ENCODE measurements around the gene EMC9.
A peak's percentile ranks its signal among the peaks of the same experiment; 100 is the strongest.

EMC9 gene

DNA sequence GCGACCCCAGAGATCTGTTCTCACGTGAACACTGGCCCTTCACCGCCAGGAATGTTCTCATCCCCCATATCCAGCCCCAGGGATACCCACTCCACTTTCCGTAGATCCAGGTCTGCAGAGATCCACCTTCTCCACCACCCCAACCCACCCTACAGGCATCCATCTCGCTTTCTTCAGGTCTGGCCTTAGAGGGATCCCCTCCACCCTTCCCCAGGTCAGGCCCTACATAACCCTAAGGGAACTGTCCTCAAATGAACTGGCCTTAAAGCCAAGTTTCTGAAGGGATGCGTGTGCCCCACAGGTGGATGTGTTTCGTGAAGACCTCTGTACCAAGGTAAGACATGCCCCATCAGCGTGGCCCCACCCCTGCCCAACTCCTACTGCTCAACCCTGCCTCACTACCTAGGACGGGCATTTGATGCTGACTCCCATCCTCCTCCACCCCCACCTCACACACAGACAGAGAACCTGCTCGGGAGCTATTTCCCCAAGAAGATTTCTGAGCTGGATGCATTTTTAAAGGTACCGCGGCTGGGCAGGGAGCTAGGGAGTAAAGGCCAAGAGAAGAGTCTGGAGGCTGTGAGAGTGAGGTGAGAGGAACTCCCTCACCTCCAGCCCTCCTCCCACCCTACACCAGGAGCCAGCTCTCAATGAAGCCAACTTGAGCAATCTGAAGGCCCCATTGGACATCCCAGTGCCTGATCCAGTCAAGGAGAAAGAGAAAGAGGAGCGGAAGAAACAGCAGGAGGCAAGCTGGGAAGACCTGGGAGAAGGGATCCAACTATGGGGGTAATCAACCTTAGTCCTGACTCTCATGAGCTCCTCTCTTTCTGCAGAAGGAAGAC is 4.5 kb downstream of the EMC9 start:
- Histone ChIP-seq H3K27ac (ENCODE audit: insufficient read depth in 1 of 2, low read depth in 1 of 2, low read length in 2 of 2, poor library complexity in 1 of 2, severe bottlenecking in 2 of 2) (peak overlapping the region; percentile 58 to 83), H3K4me1 (ENCODE audit: control extremely low read depth in 1 of 4, control insufficient read depth in 4 of 4, insufficient read depth in 4 of 4, low read length in 3 of 4) (peaks cover 2 to 55% (median 38%) of the 10 kb centered on the region in 4 experiments), H3K9me3 (ENCODE audit: control extremely low read depth in 1 of 5, control insufficient read depth in 4 of 5, insufficient read depth in 2 of 5, low read depth in 1 of 5, low read length in 4 of 5) (no peaks in the 10 kb centered on the region), H3K4me3 (ENCODE audit: control insufficient read depth in 1 of 7, extremely low read depth in 1 of 7, insufficient read depth in 4 of 7, low read depth in 2 of 7, low read length in 6 of 7) (peak overlapping the region; percentile 71 to 96 (median 87)), H3K27me3 (replicated peaks in 2 of 5; ENCODE audit: control insufficient read depth in 4 of 5, insufficient read depth in 5 of 5, low read length in 4 of 5) (no peaks in the 10 kb centered on the region), H3K36me3 (ENCODE audit: control insufficient read depth in 4 of 4, insufficient read depth in 4 of 4, low read length in 3 of 4) (peaks cover 5 to 27% (median 16%) of the 10 kb centered on the region in 4 experiments)
- WGBS (ENCODE audit: insufficient coverage): 25% methylated on average over 8 of the region's 13 CpGs
- CTCF ChIA-PET: interaction anchor here (1.0 to 6.4 kb wide), 10 partner anchors 9 to 79 kb away, joined by 3 to 61 read pairs (median 7); partner anchors contain the start of genes DCAF11, IRF9, NRL and RNF31
- POLR2A ChIA-PET: interaction anchor here (0.7 to 2.0 kb wide), 5 partner anchors 10 to 55 kb away, joined by 3 to 10 read pairs (median 3); partner anchors contain the start of genes DCAF11, NRL, PSME2 and RNF31
- no peak for DNase-seq

GRCh38 chr14:24135834-24136683 is 5.3 kb downstream of the EMC9 start, which contains the start of gene PSME1:
TSS of gene PSME1 (plus strand) at chr14:24136194. CDS start at chr14:24136263, 69 bp downstream.
- no peaks in the 10 kb centered on the region for H3K27me3 ChIP-seq (replicated peaks in 2 of 5; ENCODE audit: control insufficient read depth in 4 of 5, insufficient read depth in 5 of 5, low read length in 4 of 5)
- H3K4me3 ChIP-seq (ENCODE audit: control insufficient read depth in 1 of 7, extremely low read depth in 1 of 7, insufficient read depth in 4 of 7, low read depth in 2 of 7, low read length in 6 of 7): peak within 1 kb of the TSS; percentile 71 to 96 (median 87)
- ChIA-PET CTCF (interaction anchor here (0.7 to 6.4 kb wide), 10 partner anchors 11 to 78 kb away, joined by 3 to 61 read pairs (median 6); partner anchors contain the start of genes DCAF11, IRF9, NRL and PSME2), POLR2A (interaction anchor here (0.7 to 1.5 kb wide), 5 partner anchors 11 to 26 kb away, joined by 3 to 10 read pairs (median 3); partner anchors contain the start of genes DCAF11, NRL, PSME2 and RNF31)
- H3K4me1 ChIP-seq (ENCODE audit: control extremely low read depth in 1 of 4, control insufficient read depth in 4 of 4, insufficient read depth in 4 of 4, low read length in 3 of 4): peaks cover 2 to 56% (median 36%) of the 10 kb centered on the region in 4 experiments
- under 1% methylated on average over 36 of the region's 75 CpGs for WGBS (ENCODE audit: insufficient coverage)
- peak; percentile 88 to 95 (median 94) for DNase-seq
- no peaks in the 10 kb centered on the region for H3K9me3 ChIP-seq (ENCODE audit: control extremely low read depth in 1 of 5, control insufficient read depth in 4 of 5, insufficient read depth in 2 of 5, low read depth in 1 of 5, low read length in 4 of 5)
- H3K27ac ChIP-seq (ENCODE audit: insufficient read depth in 1 of 2, low read depth in 1 of 2, low read length in 2 of 2, poor library complexity in 1 of 2, severe bottlenecking in 2 of 2): peak within 1 kb of the TSS; percentile 58 to 83
- peaks cover 5 to 27% (median 16%) of the 10 kb centered on the region in 4 experiments for H3K36me3 ChIP-seq (ENCODE audit: control insufficient read depth in 4 of 4, insufficient read depth in 4 of 4, low read length in 3 of 4)

GRCh38 chr14:24135584-24135833 is 5.9 kb downstream of the EMC9 start:
- Histone ChIP-seq H3K27ac (ENCODE audit: insufficient read depth in 1 of 2, low read depth in 1 of 2, low read length in 2 of 2, poor library complexity in 1 of 2, severe bottlenecking in 2 of 2) (peak overlapping the region in 1 of 2 experiments; percentile 68), H3K9me3 (ENCODE audit: control extremely low read depth in 1 of 5, control insufficient read depth in 4 of 5, insufficient read depth in 2 of 5, low read depth in 1 of 5, low read length in 4 of 5) (no peaks in the 10 kb centered on the region), H3K4me3 (ENCODE audit: control insufficient read depth in 1 of 7, extremely low read depth in 1 of 7, insufficient read depth in 4 of 7, low read depth in 2 of 7, low read length in 6 of 7) (peak overlapping the region; percentile 52 to 96 (median 87)), H3K4me1 (ENCODE audit: control extremely low read depth in 1 of 4, control insufficient read depth in 4 of 4, insufficient read depth in 4 of 4, low read length in 3 of 4) (peaks cover 2 to 54% (median 35%) of the 10 kb centered on the region in 4 experiments), H3K36me3 (ENCODE audit: control insufficient read depth in 4 of 4, insufficient read depth in 4 of 4, low read length in 3 of 4) (peaks cover 5 to 27% (median 16%) of the 10 kb centered on the region in 4 experiments), H3K27me3 (replicated peaks in 2 of 5; ENCODE audit: control insufficient read depth in 4 of 5, insufficient read depth in 5 of 5, low read length in 4 of 5) (no peaks in the 10 kb centered on the region)
- CTCF ChIA-PET: interaction anchor here (0.7 to 6.4 kb wide), 9 partner anchors 11 to 77 kb away, joined by 3 to 61 read pairs (median 5); partner anchors contain the start of genes DCAF11, IRF9, NRL and PSME2
- 11% methylated on average over 9 of the region's 9 CpGs for WGBS (ENCODE audit: insufficient coverage)
- POLR2A ChIA-PET: interaction anchor here (0.7 to 1.5 kb wide), 4 partner anchors 12 to 26 kb away, joined by 3 to 10 read pairs (median 3); partner anchors contain the start of genes DCAF11, NRL and RNF31
- peak in 1 of 3 donors; percentile 23 for DNase-seq

DNA sequence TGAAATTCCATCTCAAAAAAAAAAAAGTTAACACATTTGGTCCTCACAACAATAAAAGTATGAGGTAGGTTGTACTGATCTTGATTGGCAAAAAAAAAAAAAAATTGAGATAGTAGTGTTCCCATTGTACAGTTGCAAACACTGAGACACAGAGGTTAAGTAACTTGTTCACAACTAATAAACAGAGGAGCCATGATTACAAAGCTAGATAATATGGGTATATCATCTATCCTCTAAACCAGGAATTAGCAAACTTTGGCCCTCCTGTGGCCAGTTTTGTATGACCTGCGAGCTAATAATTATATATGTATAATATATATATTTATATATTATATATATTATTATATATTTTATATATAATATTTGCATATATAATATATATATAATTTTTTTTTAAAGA is 7.7 kb downstream of the EMC9 start:
- Histone ChIP-seq H3K4me1 (ENCODE audit: control extremely low read depth in 1 of 4, control insufficient read depth in 4 of 4, insufficient read depth in 4 of 4, low read length in 3 of 4) (peaks cover 0 to 41% (median 27%) of the 10 kb centered on the region in 4 experiments), H3K4me3 (ENCODE audit: control insufficient read depth in 1 of 7, extremely low read depth in 1 of 7, insufficient read depth in 4 of 7, low read depth in 2 of 7, low read length in 6 of 7) (no peak overlapping the region), H3K27me3 (replicated peaks in 2 of 5; ENCODE audit: control insufficient read depth in 4 of 5, insufficient read depth in 5 of 5, low read length in 4 of 5) (no peaks in the 10 kb centered on the region), H3K9me3 (ENCODE audit: control extremely low read depth in 1 of 5, control insufficient read depth in 4 of 5, insufficient read depth in 2 of 5, low read depth in 1 of 5, low read length in 4 of 5) (no peaks in the 10 kb centered on the region), H3K36me3 (ENCODE audit: control insufficient read depth in 4 of 4, insufficient read depth in 4 of 4, low read length in 3 of 4) (peaks cover 5 to 17% (median 14%) of the 10 kb centered on the region in 4 experiments), H3K27ac (ENCODE audit: insufficient read depth in 1 of 2, low read depth in 1 of 2, low read length in 2 of 2, poor library complexity in 1 of 2, severe bottlenecking in 2 of 2) (no peak overlapping the region)
- WGBS (ENCODE audit: insufficient coverage): no CpG with 5 or more reads among the region's 1 CpG
- POLR2A ChIA-PET: interaction anchor here (0.9 kb wide), 1 partner anchor 12 kb away, joined by 3 read pairs; no protein-coding TSS in a partner anchor
- DNase-seq: peak in 1 of 3 donors; percentile 39
- CTCF ChIA-PET: interaction anchor here (1.2 to 5.7 kb wide), 5 partner anchors 7 to 27 kb away, joined by 3 to 46 read pairs (median 9); partner anchors contain the start of genes DCAF11, EMC9, IRF9 and NRL

GRCh38 chr14:24132976-24133375 is 8.4 kb downstream of the EMC9 start:
- Histone ChIP-seq H3K36me3 (ENCODE audit: control insufficient read depth in 4 of 4, insufficient read depth in 4 of 4, low read length in 3 of 4) (peaks cover 0 to 10% (median 8%) of the 10 kb centered on the region in 4 experiments), H3K9me3 (ENCODE audit: control extremely low read depth in 1 of 5, control insufficient read depth in 4 of 5, insufficient read depth in 2 of 5, low read depth in 1 of 5, low read length in 4 of 5) (no peaks in the 10 kb centered on the region), H3K4me1 (ENCODE audit: control extremely low read depth in 1 of 4, control insufficient read depth in 4 of 4, insufficient read depth in 4 of 4, low read length in 3 of 4) (peaks cover 0 to 41% (median 27%) of the 10 kb centered on the region in 4 experiments), H3K4me3 (ENCODE audit: control insufficient read depth in 1 of 7, extremely low read depth in 1 of 7, insufficient read depth in 4 of 7, low read depth in 2 of 7, low read length in 6 of 7) (no peak overlapping the region), H3K27ac (ENCODE audit: insufficient read depth in 1 of 2, low read depth in 1 of 2, low read length in 2 of 2, poor library complexity in 1 of 2, severe bottlenecking in 2 of 2) (no peak overlapping the region), H3K27me3 (replicated peaks in 2 of 5; ENCODE audit: control insufficient read depth in 4 of 5, insufficient read depth in 5 of 5, low read length in 4 of 5) (no peaks in the 10 kb centered on the region)
- ChIA-PET POLR2A (interaction anchor here (1.0 kb wide), 1 partner anchor 8 kb away, joined by 3 read pairs; the partner anchor contains the start of gene EMC9), CTCF (interaction anchor here (1.2 to 5.7 kb wide), 4 partner anchors 8 to 27 kb away, joined by 3 to 46 read pairs (median 10); partner anchors contain the start of genes DCAF11, EMC9, IRF9 and NRL)
- WGBS (ENCODE audit: insufficient coverage): no CpG with 5 or more reads among the region's 2 CpGs
- no peak for DNase-seq

GRCh38 chr14:24132061-24132685 is 9.2 kb downstream of the EMC9 start:
- peak overlapping the region in 1 of 7 experiments; percentile 26 for H3K4me3 ChIP-seq (ENCODE audit: control insufficient read depth in 1 of 7, extremely low read depth in 1 of 7, insufficient read depth in 4 of 7, low read depth in 2 of 7, low read length in 6 of 7)
- POLR2A ChIA-PET: interaction anchor here (1.0 kb wide), 1 partner anchor 9 kb away, joined by 3 read pairs; the partner anchor contains the start of gene EMC9
- peaks cover 0 to 34% (median 24%) of the 10 kb centered on the region in 4 experiments for H3K4me1 ChIP-seq (ENCODE audit: control extremely low read depth in 1 of 4, control insufficient read depth in 4 of 4, insufficient read depth in 4 of 4, low read length in 3 of 4)
- CTCF ChIA-PET: interaction anchor here (2.6 to 5.7 kb wide), 3 partner anchors 9 to 28 kb away, joined by 9 to 46 read pairs (median 11); partner anchors contain the start of genes DCAF11, EMC9, IRF9 and NRL
- H3K27ac ChIP-seq (ENCODE audit: insufficient read depth in 1 of 2, low read depth in 1 of 2, low read length in 2 of 2, poor library complexity in 1 of 2, severe bottlenecking in 2 of 2): no peak overlapping the region
- no peaks in the 10 kb centered on the region for H3K27me3 ChIP-seq (replicated peaks in 2 of 5; ENCODE audit: control insufficient read depth in 4 of 5, insufficient read depth in 5 of 5, low read length in 4 of 5)
- no peaks in the 10 kb centered on the region for H3K9me3 ChIP-seq (ENCODE audit: control extremely low read depth in 1 of 5, control insufficient read depth in 4 of 5, insufficient read depth in 2 of 5, low read depth in 1 of 5, low read length in 4 of 5)
- H3K36me3 ChIP-seq (ENCODE audit: control insufficient read depth in 4 of 4, insufficient read depth in 4 of 4, low read length in 3 of 4): peaks cover 0 to 2% (median under 1%) of the 10 kb centered on the region in 4 experiments
- peak in 1 of 3 donors; percentile 33 for DNase-seq
- WGBS (ENCODE audit: insufficient coverage): 37% methylated on average over 22 of the region's 24 CpGs
